SK-N-MC (cell line): ENCODE results near the gene HIKESHI.
"Not testable (repeated sequence)": the region's sequence is repeated elsewhere in the genome, so short reads cannot be mapped to it uniquely, and the experiment has no call there.

Experiments used
- DNase-seq: peaks from one replicate; pipeline ENCODE4 v3.0.0-alpha.2; 2011; ENCODE audit warnings: low read depth, low spot score
- H3K27ac ChIP-seq: fragments of 200-600 bp; sonication (generic); 2 replicates; pipeline ENCODE4 v1.5.1; 2016; ENCODE audit warnings: mixed run types
- H3K36me3 ChIP-seq: fragments of 200-600 bp; sonication (generic); 2 replicates; pipeline ENCODE4 v1.6.1; 2017; ENCODE audit warnings: antibody characterized with exemption, low read length, mixed read lengths; ENCODE audit not compliant: insufficient read depth
- H3K4me3 ChIP-seq: fragments of 200-600 bp; sonication (generic); 2 replicates; pipeline ENCODE4 v1.5.1; 2016
- H3K9ac ChIP-seq: fragments of 200-600 bp; sonication (generic); 2 replicates; pipeline ENCODE4 v1.8.0; 2017; ENCODE audit warnings: mixed run types, mixed read lengths; ENCODE audit not compliant: insufficient read length
- H3K9me3 ChIP-seq: fragments of 200-600 bp; sonication (generic); 2 replicates; pipeline ENCODE4 v1.6.1; 2017; ENCODE audit warnings: low read depth, mild to moderate bottlenecking, antibody characterized with exemption, low read length, moderate library complexity, mixed read lengths
- EZH2 ChIP-seq: fragments of 200-600 bp; sonication (generic); IDR thresholded peaks from one replicate; pipeline ENCODE4 v1.6.1; 2017; ENCODE audit warnings: antibody characterized with exemption
- FOXP2 ChIP-seq: optimal IDR thresholded peaks from 2 replicates; pipeline ENCODE3; 2011; ENCODE audit warnings: mild to moderate bottlenecking, moderate library complexity; ENCODE audit not compliant: insufficient read depth; ENCODE audit errors: extremely low read length, control extremely low read depth
- POLR2AphosphoS5 ChIP-seq: IDR thresholded peaks from 2 replicates; pipeline ENCODE4 v1.6.1; 2012; ENCODE audit warnings: mild to moderate bottlenecking, low read depth, low read length, borderline replicate concordance

The HIKESHI gene

DNA sequence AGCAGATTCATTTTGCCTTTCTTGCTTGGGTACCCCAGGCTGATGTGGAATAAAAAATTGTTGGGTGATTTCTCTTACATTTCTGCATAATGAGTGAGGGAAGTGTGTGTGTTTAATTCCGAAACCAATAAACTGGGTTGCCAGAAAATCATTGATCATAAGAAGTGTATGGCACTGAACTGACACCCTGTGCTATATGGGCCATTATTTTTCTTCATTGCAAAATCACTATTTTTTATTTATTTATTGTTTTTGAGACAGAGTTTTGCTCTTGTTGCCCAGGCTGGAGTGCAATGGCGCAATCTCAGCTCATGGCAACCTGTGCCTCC lies 14.6 kb upstream of the HIKESHI start:
- no peak overlapping the region for H3K9ac ChIP-seq
- no peaks in the 10 kb centered on the region for H3K9me3 ChIP-seq
- peaks cover 6% of the 10 kb centered on the region; the same call in 1 of the 2 replicates for H3K36me3 ChIP-seq
- TF ChIP-seq FOXP2, result no peak
- TF ChIP-seq EZH2, result no peak
- TF ChIP-seq POLR2AphosphoS5, result no peak
- H3K27ac ChIP-seq, result no peak overlapping the region
- no peak for DNase-seq
- no peak overlapping the region for H3K4me3 ChIP-seq

DNA sequence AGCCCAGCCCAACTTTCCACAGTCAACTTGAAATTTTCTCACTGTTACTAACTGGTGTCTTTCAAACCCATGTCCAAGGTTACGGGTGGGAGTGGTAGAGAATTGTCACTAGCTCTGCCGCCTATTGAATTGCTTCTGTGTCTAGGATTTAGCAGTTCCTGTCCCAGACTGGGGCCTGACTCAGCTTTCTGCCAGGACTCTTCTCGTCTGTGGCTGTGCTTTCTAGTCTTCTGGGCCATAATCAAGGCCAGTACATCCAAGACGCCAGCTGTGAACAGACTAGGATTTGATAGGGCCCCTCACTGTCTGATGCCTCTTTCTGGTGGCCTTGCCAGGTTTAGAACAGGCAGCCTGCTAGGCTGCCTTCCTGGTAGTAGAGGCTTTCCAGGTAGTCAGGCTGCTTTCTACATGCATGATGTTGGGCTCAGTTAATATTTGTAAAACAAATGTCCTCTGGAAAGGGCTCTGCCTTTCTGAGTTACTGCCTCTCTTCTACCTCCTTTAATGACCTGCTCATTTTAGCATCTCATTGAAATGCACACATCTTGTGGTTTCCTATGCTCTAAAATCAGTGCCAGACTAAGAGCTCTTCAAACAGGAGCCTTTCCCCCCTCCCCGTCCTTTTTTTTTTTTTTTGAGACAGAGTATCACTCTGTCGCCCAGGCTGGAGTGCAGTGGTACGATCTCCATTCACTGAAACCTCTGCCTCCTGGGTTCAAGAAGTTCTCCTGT lies 13.1 kb upstream of the HIKESHI start:
- H3K9me3 ChIP-seq, result no peaks in the 10 kb centered on the region
- H3K4me3 ChIP-seq, result no peak overlapping the region
- DNase-seq, result no peak
- TF ChIP-seq POLR2AphosphoS5 (no peak), EZH2 (no peak), FOXP2 (no peak)
- H3K27ac ChIP-seq, result peak overlapping the region; percentile 37; the same call in 1 of the 2 replicates
- H3K9ac ChIP-seq, result no peak overlapping the region
- peaks cover 4% of the 10 kb centered on the region; the same call in 1 of the 2 replicates for H3K36me3 ChIP-seq

DNA sequence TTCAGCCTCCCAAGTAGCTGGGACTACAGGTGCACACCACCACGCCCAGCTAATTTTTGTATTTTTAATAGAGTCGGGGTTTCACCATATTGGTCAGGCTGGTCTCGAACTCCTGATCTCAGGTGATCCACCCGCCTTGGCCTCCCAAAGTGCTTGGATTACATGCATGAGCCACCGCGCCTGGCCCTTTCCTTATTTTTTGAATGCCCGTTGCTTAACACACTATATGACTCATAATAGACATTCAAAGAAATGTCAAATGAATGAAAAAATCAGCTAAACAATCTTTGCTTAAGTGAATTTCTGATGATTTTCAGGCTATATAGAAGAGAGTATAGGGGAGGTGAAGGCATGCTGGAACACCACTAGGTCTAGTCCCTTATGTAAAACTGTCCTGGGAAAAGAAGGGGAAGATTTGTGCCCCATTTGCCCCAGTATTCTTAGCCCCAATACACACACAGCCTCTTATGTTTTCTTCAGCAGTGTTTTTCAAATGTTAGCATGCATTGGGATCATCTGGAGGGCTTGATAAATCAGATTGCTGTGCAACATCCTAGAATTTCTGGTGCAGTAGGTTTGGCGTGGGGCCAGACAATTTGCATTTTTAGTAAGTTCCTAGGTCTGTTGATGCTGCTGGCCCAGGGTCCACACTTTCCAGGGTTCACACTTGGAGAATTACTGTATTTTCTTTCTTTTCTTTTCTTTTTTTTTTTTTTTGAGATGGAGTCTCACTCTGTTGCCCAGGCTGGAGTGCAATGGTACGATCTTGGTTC lies 12.3 kb upstream of the HIKESHI start:
- H3K27ac ChIP-seq, H3K9me3 ChIP-seq, DNase-seq, H3K4me3 ChIP-seq, H3K36me3 ChIP-seq, H3K9ac ChIP-seq: not testable (repeated sequence)

DNA sequence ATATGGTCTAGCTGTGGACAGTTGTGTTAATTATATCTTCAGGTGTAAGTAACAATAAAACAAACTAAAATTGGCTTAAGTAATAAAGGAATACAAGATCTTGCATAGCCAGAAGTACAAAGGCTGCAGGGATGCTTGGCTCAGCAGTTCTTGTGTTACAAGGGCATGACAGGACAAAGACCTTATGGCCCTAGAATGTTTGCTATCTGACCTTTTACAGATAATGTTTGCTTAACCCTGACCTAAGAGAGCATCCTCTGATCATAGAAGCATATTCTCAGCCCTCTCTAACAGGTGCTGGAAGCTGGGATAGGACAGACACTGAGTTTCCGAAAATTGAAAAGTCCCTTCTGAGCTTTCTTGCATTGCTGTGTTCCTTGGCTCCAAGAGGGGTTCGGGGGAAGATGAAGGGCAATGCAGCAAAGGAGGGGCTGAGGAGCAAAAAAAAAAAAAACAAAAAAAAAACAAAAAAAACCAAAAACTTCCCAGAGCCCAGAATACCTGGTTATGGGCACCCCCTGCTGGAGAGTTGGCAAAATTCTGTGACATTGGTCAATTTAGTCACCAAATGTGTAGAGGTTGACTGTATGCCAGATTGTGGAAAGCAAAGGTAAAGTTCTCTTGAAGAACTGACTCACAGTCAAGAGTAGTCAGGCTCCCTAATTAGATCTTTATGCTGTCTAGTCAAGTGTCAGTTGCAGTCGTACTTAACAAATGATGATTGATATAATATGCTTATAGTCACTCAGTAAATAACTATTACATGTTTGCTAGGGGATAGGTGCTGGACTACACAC lies 10.4 kb upstream of the HIKESHI start:
- Histone ChIP-seq H3K27ac (no peak overlapping the region), H3K36me3 (no peaks in the 10 kb centered on the region), H3K9me3 (no peaks in the 10 kb centered on the region), H3K9ac (no peak overlapping the region), H3K4me3 (no peak overlapping the region)
- no peak for DNase-seq
- TF ChIP-seq POLR2AphosphoS5 (no peak), EZH2 (no peak), FOXP2 (no peak)

DNA sequence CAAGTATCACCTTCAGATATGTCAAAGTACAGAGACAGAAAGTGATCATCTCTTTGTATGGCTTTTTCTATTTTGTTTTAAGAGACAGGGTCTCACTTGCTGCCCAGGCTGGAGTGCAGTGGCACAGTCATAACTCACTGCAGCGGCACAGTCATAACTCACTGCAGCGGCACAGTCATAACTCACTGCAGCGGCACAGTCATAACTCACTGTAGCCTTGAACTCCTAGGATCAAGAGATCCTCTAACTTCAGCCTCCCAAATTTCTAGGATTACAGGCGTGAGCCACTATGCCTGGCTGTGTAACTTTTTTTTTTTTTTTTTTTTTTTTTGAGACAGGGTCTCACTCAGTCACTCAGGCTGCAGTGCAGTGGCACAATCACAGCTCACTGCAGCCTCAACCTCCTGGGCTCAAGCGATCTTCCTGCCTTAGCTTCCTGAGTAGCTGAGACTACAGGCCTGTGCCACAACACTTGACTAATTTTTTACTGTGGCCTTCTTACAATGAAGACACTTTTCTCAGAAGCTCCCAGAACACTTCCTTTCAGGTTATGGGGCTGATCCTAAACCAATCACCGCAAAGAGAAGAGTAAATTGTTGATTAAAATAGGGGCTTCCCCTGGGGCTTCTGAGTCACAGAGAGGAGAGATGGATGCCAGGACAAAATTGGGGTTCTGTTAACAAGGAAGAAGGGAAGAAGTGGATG lies 9.0 kb upstream of the HIKESHI start:
- Histone ChIP-seq H3K27ac (no peak overlapping the region), H3K9ac (no peak overlapping the region), H3K9me3 (no peaks in the 10 kb centered on the region), H3K36me3 (no peaks in the 10 kb centered on the region), H3K4me3 (no peak overlapping the region)
- no peak for TF ChIP-seq FOXP2
- no peak for TF ChIP-seq POLR2AphosphoS5
- TF ChIP-seq EZH2, result no peak
- DNase-seq, result no peak

DNA sequence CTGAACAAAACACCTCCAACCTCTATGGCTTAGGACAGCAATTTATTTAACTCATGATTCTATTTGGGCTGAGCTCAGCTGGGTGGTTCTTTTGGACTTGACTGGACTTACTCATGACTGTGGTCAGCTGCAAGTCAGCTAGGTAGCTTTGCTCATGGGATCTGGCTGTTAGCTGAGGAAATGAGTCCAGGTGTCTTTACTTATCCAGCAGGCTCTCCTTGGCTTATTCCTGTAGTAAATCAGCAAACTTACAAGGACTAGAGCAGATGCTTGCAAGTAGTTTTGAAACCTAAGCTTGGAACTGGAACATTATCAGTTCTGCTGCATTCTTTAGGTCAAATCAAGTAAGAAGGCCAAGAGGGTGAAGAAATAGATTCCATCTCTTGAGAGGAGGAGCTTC lies 8.0 kb upstream of the HIKESHI start:
- no peaks in the 10 kb centered on the region for H3K36me3 ChIP-seq
- no peak for DNase-seq
- no peak overlapping the region for H3K9ac ChIP-seq
- H3K27ac ChIP-seq, result no peak overlapping the region
- no peaks in the 10 kb centered on the region for H3K9me3 ChIP-seq
- no peak for TF ChIP-seq FOXP2
- TF ChIP-seq EZH2, result no peak
- TF ChIP-seq POLR2AphosphoS5, result no peak
- no peak overlapping the region for H3K4me3 ChIP-seq

DNA sequence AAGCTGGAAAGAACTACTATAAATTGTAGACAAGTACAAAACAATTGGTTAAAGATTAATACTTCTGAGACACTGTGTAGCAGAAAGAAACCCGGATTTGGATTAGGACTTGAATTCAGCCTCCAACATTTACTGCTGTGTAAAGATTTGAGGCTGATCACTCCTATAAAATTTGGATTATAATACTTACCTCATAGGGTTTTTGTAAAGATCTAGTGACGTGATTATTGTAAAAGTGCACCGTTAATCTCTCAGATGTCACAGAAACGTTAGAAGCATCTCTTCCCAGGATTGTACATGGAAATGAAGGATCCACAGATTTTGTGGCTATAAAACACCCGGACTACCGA lies 323 bp upstream of the HIKESHI start:
- TF ChIP-seq FOXP2, result no peak
- TF ChIP-seq POLR2AphosphoS5, result no peak
- TF ChIP-seq EZH2, result no peak
- Histone ChIP-seq H3K36me3 (peaks cover 6% of the 10 kb centered on the region; the same call in 1 of the 2 replicates), H3K9me3 (no peaks in the 10 kb centered on the region), H3K4me3 (peak overlapping the region; percentile 84), H3K9ac (peak overlapping the region; percentile 72), H3K27ac (no peak overlapping the region)
- DNase-seq, result no peak

DNA sequence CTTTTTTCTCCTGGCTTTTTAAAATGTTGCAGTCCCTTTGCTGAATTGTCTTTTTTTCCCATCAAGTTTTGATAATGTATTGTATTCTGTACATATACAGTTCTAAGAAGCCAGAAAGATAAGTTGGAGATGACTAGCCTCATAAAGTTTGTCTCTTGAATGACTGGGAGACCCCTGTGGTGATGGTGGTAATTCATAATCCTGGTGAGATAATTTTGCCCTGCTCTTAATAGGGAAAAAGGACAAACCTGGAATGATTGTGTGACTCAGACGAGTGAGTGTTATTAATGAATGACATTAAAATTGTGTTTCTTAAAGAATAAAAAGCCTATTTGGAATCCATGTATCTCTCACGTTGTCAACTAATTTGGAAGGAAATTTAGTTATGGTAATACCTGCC lies 1.2 kb downstream of the HIKESHI start:
- Histone ChIP-seq H3K27ac (no peak overlapping the region), H3K9ac (peak overlapping the region; percentile 89), H3K9me3 (no peaks in the 10 kb centered on the region), H3K36me3 (peaks cover 6% of the 10 kb centered on the region; the same call in 1 of the 2 replicates), H3K4me3 (peak overlapping the region; percentile 84)
- no peak for DNase-seq
- no peak for TF ChIP-seq EZH2
- TF ChIP-seq POLR2AphosphoS5, result no peak
- TF ChIP-seq FOXP2, result no peak

DNA sequence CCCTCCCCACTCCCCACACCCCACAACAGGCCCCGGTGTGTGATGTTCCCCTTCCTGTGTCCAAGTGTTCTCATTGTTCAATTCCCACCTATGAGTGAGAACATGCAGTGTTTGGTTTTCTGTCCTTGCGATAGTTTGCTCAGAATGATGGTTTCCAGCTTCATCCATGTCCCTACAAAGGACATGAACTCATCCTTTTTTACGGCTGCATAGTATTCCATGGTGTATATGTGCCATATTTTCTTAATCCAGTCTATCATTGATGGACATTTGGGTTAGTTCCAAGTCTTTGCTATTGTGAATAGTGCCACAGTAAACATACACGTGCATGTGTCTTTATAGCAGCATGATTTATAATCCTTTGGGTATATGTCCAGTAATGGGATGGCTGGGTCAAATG lies 6.7 kb downstream of the HIKESHI start:
- DNase-seq, H3K27ac ChIP-seq, H3K9me3 ChIP-seq, H3K9ac ChIP-seq, H3K4me3 ChIP-seq, H3K36me3 ChIP-seq: not testable (repeated sequence)
